Measurements from ENCODE around the gene POC1A. TPM values are rescaled to one million over a fixed set of nuclear protein-coding genes. Genes with fewer than 3 reads are reported as not detected.

POC1A gene
- polyA plus RNA-seq, 3 donors, result 8.9 to 9.4 (median 9.0) TPM

DNA sequence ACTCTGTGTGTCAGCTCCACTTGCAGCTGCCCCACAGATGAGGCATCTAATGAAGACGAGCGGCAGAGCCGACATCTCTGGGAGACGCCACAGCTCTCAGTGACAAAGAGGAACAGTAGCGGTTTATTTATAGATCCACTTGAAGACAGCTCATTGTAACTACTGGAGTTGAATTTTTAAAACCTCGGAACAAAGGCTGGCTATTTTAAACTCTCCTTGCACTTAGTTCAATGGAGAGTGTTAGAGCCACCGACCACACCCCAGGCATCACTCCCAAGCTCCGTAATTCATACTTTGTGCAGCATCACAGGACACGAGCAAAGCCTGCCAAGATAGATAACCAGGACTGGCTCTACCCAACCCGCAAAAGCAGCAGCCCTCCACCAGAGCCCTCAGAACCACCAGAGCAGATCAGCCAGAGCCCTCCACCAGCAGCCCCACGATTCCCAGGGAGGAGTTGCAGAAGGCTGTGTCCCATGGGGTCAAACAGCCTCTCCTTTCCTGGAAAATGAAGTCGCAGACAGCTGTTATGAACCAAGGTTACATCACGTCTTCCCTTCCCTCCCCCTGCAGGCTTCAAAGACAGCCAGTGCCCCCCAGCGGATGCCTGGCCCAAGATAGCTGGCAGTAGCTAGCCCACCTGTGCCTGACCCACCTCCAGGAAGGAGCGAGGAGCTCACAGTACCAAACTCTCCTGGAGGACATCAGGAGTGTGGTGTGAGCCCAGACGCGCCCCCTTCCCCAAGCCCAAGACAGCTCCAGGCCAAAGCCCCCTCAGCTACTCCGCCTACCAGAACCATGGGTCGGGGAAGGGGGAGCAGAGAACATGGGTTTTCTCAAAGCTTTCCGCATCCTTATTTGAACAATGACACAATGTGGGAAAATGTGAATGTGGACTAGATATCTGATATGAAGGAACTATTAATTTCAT is 45.7 kb downstream of the POC1A start:
- DNase-seq, result no peak

DNA sequence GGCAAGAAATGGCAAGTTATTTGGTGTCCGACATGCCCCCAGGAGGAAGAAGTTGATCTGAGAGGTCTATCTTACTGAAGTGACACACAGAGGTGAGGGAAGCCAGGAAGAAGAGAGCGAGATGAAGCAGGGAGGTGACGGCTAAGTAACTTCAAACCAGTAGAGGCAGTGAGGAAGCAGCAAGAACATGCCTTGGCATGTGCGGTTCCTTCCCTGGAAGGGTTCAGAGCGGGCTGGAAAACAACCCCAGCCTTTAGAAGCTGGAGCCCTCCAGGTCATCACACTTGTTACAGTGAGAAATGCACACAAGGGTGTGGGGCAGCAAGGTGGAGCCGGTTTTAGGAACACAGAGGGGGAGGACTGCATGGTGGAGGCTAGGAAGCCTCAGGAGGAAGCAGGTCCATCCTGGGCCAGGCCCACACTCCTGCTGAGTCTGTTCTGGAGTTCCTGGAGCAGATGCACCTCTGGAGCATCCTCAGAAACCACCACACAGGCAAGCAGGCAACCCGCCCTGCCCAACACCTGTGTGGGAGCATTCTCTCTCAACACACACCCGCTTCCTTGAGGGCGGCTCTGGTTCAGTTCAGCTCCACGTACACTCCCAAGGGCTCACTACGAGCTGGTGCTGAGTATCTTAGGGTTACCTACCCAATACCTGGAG is 47.1 kb downstream of the POC1A start:
- DNase-seq, result no peak

DNA sequence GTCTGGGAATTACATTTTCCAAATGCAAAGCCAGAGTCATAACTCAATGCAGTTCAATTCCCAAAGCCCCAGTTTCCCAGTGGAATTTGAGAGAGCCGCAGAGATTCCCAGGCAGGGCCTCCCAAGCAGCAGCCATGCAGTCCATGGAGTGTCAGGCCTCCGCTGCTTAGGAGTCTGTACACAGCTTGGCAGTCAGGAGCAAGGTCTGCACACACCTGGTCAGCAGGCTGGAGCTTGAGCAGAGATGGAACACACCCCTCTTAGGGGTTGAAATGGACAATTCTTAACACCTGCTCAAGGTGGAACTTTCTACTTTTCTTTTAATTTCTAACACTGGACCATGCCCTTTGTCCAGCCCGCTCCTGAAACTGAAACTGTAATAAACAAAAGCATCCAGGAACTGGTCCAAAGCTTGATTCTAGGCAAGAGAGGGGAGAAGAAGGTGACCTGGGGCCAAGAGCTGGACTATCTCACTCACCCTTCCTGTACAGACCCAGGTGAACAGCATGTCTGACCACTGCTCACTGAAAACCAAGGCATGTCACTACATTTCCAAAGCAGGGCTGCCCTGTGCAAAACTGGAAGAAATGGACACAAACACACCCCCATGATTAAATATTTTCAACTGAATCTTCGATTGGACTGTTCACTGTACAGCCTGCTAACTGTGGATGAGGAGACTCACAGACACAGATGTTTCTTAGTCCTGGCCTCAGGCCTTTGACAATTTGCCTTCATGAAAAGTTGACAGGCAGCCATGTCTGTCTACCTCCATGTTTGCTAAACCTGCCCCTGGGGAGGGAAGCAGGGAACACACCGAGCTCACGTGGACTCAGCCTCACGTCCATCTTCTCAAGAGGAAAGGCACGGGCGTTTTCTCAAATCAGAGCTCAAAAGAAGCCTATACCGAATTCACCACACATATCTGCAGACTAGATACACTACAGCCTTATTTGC is 49.3 kb downstream of the POC1A start:
- no peak for DNase-seq

DNA sequence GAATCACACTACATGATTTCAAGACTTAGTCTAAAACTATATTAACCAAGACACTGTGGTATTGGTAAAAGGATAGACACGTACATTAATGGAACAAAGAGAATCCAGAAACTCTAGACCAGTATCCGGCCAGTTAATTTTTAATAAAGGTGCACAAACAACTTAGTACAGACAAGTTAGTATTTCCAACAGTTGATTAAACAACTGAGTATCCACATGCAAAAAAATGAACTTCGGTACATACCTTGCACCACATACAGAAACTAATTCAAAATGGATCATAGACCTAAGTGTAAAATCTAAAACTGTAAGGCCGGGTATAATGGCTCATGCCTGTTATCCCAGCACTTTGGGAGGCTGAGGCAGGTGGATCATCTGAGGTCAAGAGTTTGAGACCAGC is 51.3 kb downstream of the POC1A start:
- no peak for DNase-seq

DNA sequence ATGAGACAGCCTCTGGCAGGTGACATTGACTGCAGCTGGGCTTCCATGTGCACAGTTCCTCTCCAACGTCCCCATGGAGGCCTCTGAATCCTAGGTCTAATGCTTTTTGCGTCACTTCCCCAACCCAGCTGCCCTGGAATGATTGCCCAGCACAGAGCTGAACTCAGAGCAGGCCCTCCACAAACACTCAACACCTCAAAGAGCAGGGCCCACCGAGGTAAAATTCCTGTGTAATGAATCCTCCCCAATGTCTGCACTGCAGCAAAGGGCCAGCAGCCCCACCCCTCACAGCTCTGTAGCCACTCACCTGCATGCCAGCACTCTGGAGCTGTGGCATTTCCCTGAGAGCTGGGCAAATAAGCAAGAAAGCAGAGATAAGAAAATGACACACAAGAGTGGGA is 55.2 kb downstream of the POC1A start:
- DNase-seq, result no peak

DNA sequence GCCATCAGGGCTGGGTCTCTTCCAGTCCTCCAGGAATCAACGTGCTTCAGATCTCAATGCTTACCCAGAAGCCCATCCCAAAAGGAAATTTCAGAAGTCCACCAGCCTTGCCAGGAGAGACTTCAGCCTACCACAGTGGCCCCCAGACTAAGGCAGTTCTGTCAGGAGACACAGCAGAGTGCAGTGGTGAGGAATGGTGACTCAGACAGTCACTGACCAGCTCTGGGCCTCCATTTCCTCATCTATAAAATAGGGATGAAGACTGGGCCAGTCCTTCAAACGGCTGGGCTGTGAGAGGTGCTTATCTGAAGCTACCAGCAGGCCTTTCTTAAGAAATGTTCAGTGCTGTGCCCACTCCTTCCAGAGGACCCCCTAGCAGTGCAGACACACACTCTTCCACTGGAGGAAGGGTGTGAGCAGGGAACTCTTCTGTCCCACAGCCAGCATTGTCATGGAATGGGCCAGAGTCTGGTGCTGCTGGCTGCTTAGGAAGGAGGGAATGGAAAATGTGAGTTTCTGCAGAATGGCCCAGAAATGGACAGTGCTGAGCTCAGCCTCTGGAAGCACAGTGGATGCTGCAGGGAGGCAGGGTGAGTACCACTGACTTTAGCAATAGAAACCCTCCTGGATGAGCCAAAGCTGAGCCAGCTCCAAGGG is 56.2 kb downstream of the POC1A start:
- no peak for DNase-seq

DNA sequence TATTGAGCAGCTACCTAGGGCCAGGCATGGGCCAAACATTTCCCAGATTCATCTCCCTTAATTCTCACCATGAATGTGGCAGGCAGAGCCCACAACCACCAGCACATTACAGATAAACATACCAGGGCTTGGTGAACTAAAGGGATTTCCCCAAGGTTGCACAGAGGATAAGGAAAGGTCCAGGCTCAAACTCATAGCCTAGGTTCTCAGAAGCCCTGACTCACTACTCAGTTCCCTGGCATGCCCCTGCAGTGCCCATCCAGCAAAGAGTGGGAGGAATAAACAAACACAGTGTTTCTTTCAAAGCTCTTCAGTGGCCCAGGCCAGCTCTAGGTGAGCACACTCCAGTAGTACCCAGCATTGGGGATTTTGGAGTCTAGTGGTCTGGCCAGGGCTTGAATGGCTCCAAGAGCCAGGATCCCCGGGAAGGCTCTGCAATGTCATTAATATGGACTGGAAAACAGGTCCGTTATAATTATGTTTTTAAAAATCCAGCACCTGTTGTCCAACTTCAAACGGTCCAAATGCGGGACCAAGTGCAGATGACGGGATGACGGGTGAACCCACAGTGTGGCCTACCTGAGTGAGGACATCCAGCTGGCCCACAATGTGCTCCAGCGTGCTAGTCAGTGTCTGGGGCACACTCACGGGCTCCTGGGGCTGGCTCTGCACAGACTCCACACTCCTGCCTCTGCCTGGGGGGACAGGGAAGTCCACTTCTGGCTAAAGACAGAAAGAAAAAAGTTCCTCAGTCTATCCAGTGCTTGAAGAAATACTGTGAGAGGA is 58.0 kb downstream of the POC1A start:
- no peak for DNase-seq

DNA sequence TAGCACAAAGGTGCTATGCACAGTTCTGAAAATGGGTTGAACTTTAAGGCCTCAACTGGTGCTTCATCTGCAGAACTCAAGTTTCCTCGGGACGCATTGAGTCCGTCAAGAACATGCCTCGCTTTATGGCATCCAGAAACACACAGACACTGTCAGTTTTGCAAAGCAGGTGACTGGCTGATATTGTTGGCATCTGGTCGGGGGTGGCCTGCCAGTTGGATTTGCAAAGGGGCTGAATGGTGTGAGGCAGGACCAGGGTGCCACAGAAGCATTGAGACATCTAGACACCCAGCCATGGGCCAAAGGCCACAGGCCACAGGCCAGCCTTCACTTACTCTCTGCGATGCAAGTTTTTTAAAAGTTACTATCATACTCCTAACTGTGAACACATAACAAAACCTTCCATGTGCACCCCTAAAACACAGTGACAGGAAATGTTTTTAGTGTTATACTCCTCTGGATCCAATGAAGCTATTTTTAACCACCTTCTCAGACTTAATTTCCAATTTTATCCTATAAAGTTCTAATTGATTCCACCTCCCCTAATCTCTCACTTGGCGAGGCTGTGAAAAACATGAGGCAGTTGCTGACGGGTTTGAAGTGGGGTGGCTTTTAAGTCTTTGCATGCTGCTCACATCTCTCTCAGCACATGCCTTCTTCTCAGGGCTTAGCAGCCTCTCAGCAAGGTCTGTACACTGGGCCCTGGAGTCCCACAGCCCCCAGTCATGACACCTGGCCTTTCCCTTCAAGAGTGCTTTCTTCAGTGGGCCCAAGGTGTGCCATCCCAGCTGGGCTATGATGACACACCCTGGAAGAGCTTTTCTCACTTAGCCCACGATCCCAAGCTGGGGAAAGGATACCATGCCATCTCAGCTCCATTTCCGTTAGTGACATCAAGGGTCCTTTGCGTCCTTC is 59.4 kb downstream of the POC1A start:
- no peak for DNase-seq

DNA sequence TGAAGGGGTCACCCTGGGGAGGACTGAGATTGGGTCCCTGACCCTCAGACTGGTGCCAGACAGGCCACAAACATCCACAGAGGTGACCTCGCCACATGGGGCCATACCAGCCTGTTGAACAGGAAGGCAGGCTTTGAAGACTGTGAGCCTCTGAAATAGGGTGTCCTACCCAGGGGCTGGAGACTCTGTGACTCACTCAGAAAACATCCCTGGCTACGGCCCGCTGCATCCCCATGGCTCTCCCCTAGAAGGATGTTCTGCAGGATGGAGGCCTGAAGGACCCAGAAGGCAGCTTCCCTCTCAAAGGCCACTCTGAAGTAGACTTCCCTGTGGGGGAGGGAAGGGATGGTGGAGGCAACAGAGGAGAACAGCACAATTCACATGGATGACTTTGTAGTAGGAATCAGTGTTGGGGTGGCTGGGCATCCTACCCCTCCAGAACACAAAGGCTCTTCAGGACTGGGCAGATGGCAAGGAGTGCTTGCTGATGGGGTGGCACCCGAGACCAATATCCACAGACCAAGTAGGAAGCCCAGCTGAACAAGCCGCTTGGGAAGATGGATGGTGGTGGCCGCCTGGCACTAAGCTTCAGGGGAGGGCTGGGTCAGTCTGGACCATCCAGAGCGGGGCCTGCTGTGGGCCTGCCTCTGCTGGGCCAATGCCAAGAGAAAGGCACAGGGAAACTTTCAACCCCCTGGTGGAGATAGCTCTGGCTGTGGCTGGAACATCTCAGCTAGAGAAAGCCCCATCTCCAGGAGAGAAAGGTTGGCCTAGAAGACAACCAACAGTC is 60.3 kb downstream of the POC1A start:
- DNase-seq, result no peak

DNA sequence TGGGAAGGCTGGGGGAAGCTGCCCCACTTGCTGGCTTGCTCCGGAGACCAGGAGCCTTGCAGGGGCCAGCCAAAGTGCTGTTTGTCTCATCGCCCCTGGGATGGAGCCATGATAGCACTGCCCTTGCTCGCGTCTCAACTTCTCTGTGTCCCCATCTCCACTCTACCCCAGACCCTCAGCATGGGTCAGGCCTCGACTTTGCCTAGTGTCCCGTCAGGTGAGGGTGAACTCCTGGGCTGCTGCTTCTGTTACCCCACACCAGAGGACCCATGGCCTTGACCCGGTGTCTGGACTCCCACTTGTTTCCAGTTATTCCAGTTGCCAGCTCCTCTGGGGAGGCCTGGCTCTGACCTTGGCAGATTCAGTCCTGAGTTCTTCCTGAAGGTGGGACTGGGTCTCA is 61.3 kb downstream of the POC1A start:
- DNase-seq, result no peak

DNA sequence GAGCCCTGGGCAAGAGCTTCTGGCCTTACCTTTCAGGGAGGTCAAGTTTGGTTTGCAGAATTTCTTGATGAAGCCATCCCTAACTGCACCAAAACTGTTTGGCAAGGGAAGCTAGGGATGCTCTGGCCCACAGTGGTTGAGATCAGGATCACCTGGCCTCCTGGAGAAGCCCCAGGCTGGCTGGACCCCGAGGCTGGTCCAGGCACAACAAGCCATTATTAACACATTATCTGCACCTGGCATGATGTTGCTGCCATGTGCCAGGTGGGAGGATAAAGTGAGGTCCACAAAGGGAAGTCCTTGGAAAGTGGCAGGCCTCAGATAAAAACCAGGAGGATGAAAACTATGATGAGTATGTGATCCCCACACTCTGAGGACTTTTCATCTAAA is 62.0 kb downstream of the POC1A start:
- DNase-seq, result no peak

DNA sequence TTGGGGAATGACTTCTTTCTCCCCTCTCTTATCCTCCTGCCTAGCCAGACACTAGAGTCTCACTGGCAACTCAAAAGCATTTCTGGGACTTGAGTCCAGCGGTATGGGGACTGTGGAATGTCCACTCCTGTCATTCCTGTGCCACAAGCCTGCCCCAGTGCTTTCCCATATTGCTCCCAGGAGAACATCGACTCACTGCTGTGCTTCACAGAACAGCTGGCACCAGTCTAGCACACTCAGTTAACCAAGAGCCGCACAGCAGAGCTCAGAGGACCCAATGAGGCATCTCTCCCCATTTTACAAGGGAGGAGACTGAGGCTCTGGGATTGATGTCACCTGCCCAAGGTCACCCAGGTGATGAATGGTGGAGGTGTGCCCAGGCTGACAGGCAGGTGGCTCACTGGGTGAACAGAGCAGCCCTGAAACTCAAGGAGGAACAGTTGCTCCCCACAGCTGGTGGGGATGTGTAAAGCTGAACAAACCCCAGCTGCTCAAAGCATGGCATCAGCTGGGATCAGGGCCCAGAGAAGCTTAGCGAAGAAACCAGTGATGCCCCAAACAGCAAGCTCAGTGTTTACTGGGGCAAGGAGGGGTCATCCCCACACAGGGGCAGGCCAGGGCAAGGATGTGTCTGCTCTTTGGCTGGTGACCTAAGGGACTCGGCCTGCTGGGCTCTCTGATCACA is 62.5 kb downstream of the POC1A start:
- DNase-seq, result no peak

DNA sequence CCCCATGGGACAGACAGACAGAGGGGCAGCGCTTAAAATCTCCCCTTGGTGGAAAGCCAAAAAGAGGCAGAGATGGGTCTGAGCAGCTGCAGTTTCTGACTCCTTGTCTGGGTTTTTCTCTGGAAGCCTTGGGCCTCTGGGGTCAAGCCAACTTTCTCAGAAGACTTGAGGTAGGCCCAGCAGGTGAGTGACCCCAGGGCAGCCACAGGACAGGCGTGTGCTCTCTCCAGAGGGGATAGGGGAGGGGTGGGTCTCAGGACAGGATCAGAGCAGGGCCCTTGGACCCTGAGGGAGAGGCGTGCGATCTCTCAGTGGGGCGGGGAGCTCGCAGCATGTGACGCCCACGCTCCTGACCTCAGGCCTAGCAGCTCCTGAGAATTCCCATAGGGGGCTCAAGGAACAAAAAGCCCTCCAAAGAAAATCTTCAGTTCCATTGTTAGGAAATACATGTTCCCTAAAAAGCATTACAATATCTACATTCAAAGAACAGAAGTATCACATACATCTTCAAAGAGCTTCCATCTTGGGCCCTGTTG is 63.2 kb downstream of the POC1A start:
- DNase-seq, result no peak

DNA sequence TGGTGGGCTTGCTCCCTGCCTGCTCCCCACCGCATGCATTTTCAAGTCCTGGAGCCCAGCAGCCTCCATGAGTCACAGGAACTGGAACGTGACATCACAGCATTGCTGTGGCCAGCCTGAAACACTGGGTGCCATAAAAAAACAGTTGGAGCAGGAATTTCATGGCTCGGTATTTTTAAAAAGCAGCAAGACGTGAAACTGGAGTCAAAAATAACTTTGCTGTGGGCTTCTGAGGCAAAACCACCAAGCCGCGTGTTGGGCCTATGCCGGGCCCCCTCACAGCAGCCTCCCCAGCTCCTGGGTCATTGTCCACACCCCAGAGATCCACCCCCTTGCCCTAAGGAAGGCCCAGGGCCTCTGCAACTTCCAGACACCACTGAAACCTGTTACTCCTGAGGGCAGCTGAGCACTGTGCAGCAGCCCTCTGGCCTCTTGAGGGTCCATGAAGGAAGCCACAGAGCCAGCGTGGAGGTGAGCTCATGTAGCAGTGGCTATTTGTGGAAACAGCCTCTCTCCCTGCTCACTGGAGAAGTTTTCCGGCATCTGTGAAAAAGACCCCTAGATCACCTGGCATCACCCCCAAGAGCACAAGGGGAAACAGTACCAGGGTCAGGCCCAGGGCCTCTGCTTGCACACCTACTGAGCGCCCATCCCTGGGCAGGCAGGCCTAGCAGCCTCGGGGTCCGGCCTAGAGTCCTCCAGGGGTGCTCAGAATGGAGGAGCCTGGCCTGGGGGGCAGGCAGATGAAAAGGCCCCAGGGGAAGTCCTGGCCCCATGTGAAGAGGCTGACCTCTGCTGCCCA is 63.9 kb downstream of the POC1A start:
- no peak for DNase-seq

DNA sequence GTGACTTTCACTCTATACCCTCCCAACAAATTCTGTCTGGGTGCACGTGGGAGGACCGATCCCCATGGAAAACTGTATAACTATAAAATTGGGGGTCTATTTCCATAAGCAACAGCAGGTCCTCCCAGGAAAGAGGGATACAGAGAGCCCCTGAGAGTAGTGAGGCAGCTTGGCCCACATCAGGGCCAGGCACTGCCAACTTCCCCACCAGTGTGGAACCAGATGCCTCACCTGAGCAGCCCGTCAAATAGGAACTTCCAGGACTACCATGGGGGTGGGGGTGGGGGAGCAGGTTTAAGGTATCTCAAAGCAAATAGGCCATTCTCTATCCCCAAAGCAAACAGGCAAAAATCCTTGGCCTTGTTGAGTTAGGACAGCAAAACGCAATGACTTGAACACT is 64.5 kb downstream of the POC1A start:
- DNase-seq, result no peak

DNA sequence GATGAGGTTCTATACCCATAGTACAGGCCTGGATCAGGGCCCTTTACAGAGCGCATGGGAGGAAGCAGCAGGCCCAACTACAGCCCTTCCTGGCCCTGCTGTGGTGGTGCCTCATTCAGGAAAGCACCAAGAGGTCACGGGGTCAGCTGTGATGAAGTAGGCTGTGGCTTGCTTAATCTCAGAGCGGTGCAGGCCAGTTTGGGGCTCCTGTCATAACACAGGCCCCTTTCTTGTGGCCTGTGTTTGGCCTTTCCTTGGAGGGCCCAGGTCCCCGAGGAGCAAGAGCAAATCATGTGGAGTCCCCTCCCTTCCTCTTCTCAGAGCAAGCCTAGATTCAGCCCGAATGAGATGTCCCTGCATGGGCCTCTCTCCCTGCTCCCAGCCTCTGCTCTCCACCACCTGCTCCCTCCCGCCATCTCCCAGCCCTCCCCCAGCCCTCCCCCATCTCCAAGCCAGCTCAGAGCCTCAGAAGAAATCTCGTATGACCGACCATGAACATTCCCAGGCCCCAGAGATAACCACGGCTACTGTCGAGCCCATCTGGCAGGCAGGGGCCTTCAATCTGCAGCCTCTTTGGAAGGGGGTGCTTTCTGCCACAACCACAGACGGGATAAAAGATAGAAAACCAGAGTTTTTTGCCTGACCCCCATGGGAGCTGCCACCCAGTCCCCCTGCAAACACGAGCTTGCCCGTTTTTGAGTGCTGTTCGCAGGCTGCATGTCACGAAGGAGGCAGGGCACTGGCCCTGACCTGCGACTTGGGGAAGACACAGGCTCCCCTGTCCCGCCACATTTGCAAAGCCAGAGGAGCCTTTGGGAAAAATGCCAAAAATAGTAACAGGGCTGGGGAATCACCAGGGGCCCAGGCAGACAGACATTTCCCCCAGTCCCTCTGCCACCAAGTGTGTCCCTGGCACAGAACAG is 65.5 kb downstream of the POC1A start:
- DNase-seq, result no peak

Measured in renal pelvis (tissue), 4 donors.